Left ventricle myocardium inferior (tissue), 1 donor: Measurements from ENCODE around the gene WDFY1. TPM values are rescaled to one million over a fixed set of nuclear protein-coding genes. Genes with fewer than 3 reads are reported as not detected.
A peak's percentile ranks its signal among the peaks of the same experiment; 100 is the strongest.

ENCODE experiments used
- DNase-seq: peaks from one replicate; pipeline ENCODE4 v3.0.0-alpha.2; 2020
- H3K27ac ChIP-seq: fragments of 200-600 bp; replicated peaks from 2 replicates; pipeline ENCODE4 v1.8.0; 2021
- H3K27me3 ChIP-seq: fragments of 200-600 bp; 2 replicates; pipeline ENCODE4 v1.8.0; 2021; ENCODE audit warnings: low read depth
- H3K36me3 ChIP-seq: fragments of 200-600 bp; 2 replicates; pipeline ENCODE4 v1.8.0; 2021
- H3K4me1 ChIP-seq: fragments of 200-600 bp; 2 replicates; pipeline ENCODE4 v1.8.0; 2021
- H3K4me3 ChIP-seq: fragments of 200-600 bp; 2 replicates; pipeline ENCODE4 v1.8.0; 2021; ENCODE audit warnings: mild to moderate bottlenecking, moderate library complexity
- H3K9me3 ChIP-seq: fragments of 200-600 bp; replicated peaks from 2 replicates; pipeline ENCODE4 v1.8.0; 2021
- intact Hi-C: fragments of 100-400 bp; cut with micrococcal nuclease; formaldehyde crosslinking; loops from one replicate; pipeline ENCODE4 v1.11.0; 2022
- total RNA-seq: library from RNA; stranded (reverse); fragmentation: NEBNext Ultra II Directional; extraction: Animal tissue kit (Norgen Biotek cat#: 25700); gene quantifications from one replicate; pipeline ENCODE4 v1.2.1, GENCODE V29; 2021
- TF ChIP-seq, protein P1 (sequence below): fragments of 200-600 bp; IDR thresholded peaks from 2 replicates; pipeline ENCODE4 v1.8.0; 2021; ENCODE audit warnings: antibody characterized with exemption, mild to moderate bottlenecking, borderline replicate concordance
- donor health status: DM: no; HTN: yes; CAD: no; lungs with severe emphysema.

The WDFY1 gene
- total RNA-seq, 1 donor from 2014 or later: 12.6 TPM

DNA sequence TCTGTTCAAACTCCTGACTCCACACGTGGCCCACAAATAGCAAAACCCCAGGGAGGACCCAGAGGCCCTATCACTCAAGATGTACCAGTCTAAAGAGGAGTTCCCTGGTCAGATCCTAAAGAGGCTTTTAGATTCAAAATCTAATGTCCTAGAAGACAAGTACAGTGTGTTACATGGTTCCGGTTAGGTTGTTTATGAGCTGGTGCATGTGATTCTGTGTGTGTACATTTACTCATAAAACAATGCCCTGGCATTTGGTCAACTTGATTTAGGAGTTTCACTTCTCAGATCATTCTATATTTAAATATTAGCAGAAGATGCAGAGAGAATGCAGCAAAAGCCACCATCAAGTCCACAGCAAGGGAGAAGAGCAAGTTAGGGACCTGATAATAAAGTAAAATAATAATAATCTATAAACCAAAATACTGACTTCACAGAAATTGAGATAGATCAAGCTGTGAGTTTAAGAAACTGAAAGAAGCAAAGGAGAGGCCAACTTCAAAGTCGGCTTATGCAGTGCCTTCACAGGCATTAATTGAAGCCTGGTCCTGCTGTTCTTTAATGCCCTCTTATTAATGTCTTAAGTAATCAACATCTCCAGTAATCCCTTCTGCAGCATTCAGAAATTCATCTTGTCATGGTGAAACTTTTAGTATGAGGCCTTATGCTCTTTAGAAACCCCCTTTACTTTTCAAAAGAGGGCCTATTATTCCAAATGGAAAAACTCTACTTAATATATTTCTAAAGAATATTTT, 103.5 kb downstream of the WDFY1 start:
- intact Hi-C loops: no loop called here
- Histone ChIP-seq H3K36me3 (no peaks in the 10 kb centered on the region), H3K4me1 (peaks cover 8% of the 10 kb centered on the region), H3K27ac (no peak overlapping the region), H3K9me3 (no peaks in the 10 kb centered on the region), H3K4me3 (no peak overlapping the region), H3K27me3 (no peaks in the 10 kb centered on the region)
- DNase-seq: no peak
- TF ChIP-seq, protein P1, sequence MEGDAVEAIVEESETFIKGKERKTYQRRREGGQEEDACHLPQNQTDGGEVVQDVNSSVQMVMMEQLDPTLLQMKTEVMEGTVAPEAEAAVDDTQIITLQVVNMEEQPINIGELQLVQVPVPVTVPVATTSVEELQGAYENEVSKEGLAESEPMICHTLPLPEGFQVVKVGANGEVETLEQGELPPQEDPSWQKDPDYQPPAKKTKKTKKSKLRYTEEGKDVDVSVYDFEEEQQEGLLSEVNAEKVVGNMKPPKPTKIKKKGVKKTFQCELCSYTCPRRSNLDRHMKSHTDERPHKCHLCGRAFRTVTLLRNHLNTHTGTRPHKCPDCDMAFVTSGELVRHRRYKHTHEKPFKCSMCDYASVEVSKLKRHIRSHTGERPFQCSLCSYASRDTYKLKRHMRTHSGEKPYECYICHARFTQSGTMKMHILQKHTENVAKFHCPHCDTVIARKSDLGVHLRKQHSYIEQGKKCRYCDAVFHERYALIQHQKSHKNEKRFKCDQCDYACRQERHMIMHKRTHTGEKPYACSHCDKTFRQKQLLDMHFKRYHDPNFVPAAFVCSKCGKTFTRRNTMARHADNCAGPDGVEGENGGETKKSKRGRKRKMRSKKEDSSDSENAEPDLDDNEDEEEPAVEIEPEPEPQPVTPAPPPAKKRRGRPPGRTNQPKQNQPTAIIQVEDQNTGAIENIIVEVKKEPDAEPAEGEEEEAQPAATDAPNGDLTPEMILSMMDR: no peak

- DNase-seq: peak; percentile 58
- Histone ChIP-seq H3K27me3 (no peaks in the 10 kb centered on the region), H3K9me3 (no peaks in the 10 kb centered on the region), H3K4me1 (peaks cover 13% of the 10 kb centered on the region), H3K27ac (no peak within 1 kb of the TSS), H3K36me3 (no peaks in the 10 kb centered on the region), H3K4me3 (peak within 1 kb of the TSS; percentile 79)
- TF ChIP-seq, protein P1: no peak
- intact Hi-C loops: no loop called here
These were observed 107.7 kb downstream of the WDFY1 start, which contains the start of gene AP1S3 for GRCh38 chr2:223837287-223838061. AP1S3 (minus strand) TSS chr2:223837582; CDS start chr2:223837450, 132 bp downstream.

DNA sequence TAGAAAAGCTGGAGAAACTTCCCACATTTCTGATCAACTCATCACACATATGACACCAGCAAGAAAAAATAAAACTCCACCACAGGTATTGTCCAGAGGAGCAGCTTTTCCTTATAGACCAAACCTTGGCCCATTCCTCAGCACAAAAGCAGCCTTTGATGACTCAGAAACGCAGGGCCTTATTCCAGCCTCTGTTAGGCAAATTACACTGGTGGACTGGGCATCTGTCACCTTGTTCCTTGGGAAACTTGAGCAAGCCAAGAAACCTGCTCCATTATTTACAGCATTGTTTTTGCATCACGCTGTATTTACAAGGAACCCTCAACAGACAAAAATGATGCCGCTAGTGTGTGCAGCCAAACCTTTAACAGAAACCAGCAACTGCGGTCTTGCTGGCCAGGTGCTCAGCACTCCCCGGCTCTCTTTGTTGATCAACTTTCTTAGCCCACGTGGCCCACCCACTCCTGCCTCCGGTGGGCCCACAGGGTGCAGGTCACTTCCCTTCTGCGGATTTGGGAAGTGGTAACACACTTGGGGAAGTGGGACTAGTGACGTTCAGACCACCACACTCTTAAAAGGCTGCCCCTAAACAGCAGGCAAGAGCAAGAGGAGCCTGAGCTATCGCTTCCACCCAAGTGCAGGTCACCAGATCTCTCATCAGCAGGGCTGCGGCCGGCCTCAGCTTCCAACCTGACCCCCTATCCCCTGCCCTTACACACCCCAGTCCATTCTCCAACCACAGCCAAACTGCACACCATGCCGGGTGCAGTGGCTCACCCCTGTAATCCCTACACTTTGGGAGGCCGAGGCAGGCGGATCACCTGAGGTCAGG, 109.2 kb downstream of the WDFY1 start:
- H3K27me3 ChIP-seq: no peaks in the 10 kb centered on the region
- H3K4me3 ChIP-seq: peak overlapping the region; percentile 79
- peaks cover 13% of the 10 kb centered on the region for H3K4me1 ChIP-seq
- intact Hi-C loops: no loop called here
- H3K36me3 ChIP-seq: no peaks in the 10 kb centered on the region
- no peak for DNase-seq
- no peaks in the 10 kb centered on the region for H3K9me3 ChIP-seq
- H3K27ac ChIP-seq: no peak overlapping the region
- TF ChIP-seq, protein P1: no peak

DNA sequence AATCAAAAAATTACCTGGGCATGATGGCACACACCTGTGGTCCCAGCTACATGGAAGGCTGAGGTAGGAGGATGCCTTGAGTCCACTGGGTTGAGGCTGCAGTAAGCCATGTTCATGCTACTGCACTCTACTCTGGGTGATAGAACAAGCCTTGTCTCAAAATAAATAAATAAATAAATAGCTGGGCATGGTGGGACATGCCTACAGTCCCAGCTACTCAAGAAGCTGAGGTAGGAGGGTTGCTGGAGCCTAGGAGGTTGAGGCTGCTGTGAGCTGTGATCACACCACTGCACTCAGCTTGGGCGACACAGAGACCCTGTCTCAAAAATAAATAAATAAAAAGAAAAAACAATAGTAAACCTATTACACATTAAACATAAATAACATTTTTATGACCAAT, 110.7 kb downstream of the WDFY1 start:
- peaks cover 13% of the 10 kb centered on the region for H3K4me1 ChIP-seq
- no peaks in the 10 kb centered on the region for H3K27me3 ChIP-seq
- no peaks in the 10 kb centered on the region for H3K9me3 ChIP-seq
- no peaks in the 10 kb centered on the region for H3K36me3 ChIP-seq
- no peak overlapping the region for H3K4me3 ChIP-seq
- intact Hi-C loops: no loop called here
- no peak overlapping the region for H3K27ac ChIP-seq
- TF ChIP-seq, protein P1: no peak
- DNase-seq: no peak

- H3K9me3 ChIP-seq: no peaks in the 10 kb centered on the region
- peak; percentile 20 for DNase-seq
- H3K4me3 ChIP-seq: no peak overlapping the region
- H3K27me3 ChIP-seq: no peaks in the 10 kb centered on the region
- H3K36me3 ChIP-seq: no peaks in the 10 kb centered on the region
- intact Hi-C loops: no loop called here
- peaks cover 13% of the 10 kb centered on the region for H3K4me1 ChIP-seq
- no peak overlapping the region for H3K27ac ChIP-seq
- TF ChIP-seq, protein P1: no peak
These were observed 112.8 kb downstream of the WDFY1 start for GRCh38 chr2:223832241-223832903.
